Measurements from ENCODE around the gene NLRP12.
"Not testable (repeated sequence)": the region's sequence is repeated elsewhere in the genome, so short reads cannot be mapped to it uniquely, and the experiment has no call there.

The NLRP12 gene

GRCh38 chr19:53840241-53840640 lies 16.1 kb upstream of the NLRP12 start:
- DNase-seq (ENCODE audit: low spot score) = not testable (repeated sequence)

DNA sequence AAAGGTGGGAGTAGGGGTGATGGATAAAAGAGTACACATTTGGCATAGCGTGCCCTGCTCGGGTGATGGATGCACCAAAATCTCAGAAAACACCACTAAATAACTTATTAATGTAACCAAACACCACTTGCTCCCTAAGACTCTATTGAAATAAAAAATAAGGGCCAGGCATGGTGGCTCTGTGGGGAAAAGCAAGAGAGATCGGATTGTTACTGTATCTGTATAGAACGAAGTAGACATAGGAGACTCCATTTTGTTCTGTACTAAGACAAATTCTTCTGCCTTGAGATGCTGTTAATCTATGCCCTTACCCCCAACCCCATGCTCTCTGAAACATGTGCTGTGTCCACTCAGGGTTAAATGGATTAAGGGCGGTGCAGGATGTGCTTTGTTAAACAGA lies 14.3 kb upstream of the NLRP12 start:
- DNase-seq (ENCODE audit: low spot score) = not testable (repeated sequence)

DNA sequence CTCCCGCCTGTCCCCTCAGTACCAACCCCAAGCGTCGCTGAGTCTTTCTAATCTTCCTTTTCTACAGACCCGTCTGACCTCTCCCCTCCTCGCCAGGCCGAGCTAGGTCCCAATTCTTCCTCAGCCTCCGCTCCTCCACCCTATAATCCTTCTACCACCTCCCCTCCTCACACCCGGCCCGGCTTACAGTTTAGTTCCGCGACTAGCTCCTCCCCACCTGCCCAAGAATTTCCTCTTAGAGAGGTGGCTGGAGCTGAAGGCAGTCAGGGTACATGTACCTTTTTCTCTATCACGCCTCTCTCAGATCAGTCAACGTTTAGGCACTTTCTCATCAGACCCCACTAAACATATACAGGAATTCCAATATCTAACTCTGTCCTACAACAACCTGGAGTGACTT lies 8.7 kb upstream of the NLRP12 start:
- DNase-seq (ENCODE audit: low spot score) = not testable (repeated sequence)

DNA sequence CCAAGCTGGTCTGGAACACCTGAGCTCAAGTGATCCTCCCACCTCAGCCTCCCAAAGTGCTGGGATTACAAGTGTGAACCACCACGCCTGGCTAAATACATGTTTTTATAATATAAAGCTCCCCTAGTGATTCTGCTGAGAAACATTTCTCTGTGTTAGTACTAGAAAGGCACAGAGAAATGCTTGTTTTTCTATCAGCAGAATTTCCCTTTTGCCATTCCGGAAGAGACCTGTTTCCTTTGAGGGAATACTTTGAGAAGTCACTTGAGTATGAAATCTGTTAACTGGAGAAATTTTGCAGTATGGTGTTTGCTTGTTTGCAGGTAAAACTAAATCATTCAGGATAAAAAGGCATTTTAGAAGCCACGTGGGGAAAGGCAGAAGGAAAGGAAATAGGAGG lies 4.4 kb upstream of the NLRP12 start:
- DNase-seq (ENCODE audit: low spot score) = no peak

GRCh38 chr19:53826876-53827275 lies 2.8 kb upstream of the NLRP12 start:
- no peak for DNase-seq (ENCODE audit: low spot score)

GRCh38 chr19:53823380-53824120 lies 564 bp downstream of the NLRP12 start:
- DNase-seq (ENCODE audit: low spot score) = no peak

DNA sequence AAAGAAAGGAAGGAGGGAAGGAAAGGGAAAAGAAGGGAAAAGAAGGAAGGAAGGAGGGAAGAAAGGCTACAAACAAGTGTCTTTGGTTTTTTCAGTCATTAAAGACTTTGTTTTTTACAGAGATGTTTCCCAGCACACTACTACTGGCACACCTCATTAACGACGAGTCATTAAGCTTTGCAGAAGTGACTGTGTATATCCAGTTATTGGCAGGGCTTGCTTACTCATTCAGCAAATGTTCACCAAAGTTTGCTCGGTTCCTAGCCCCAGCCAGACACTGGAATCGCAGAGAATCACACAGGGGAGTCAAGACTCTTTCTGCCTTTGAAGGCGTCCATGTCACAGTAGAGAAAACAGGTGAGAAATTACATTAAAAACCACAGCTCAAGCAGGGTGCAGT lies 4.3 kb downstream of the NLRP12 start:
- no peak for DNase-seq (ENCODE audit: low spot score)

DNA sequence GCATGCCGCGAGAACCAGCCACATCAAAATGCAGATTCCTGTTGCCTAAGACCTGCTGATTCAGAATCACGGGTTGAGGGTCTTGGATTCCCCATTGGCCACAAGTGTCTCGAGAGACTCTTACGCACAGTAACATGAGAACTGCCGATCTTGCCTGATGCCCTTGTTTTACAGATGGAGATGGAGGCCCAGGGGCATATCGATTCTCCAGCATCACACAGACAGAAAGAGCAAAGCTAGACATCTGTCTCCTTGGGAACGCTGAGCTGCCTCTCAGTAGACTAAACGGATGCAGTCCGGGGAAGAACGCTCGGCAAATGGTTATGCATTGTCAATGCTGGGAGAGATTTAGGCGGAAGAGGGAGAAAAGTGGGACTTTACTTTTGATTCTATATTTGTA lies 5.4 kb downstream of the NLRP12 start:
- DNase-seq (ENCODE audit: low spot score) = no peak

- no peak for DNase-seq (ENCODE audit: low spot score)
These were observed 10.1 kb downstream of the NLRP12 start for GRCh38 chr19:53813996-53814395.

GRCh38 chr19:53812335-53812734 lies 11.8 kb downstream of the NLRP12 start:
- no peak for DNase-seq (ENCODE audit: low spot score)

DNA sequence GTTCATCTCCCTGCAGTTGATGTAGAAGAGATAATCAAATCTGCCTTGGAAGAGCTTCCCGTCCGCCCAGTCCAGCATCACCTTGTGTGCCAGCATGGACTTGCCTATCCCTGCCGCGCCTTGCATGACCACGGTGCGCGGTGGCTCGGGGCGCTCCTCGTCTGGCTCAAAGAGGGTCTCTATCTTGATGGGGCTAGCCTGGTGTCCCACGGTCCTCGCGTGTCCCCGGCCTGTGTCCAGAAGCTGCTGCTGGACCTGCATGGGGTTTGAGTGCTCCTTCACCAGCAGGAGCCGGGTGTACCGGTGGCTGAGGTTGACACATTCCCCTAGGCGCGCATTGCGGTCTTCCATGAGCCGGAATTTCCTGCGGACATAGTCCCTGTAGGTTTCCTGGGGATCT lies 13.2 kb downstream of the NLRP12 start:
- DNase-seq (ENCODE audit: low spot score) = no peak

GRCh38 chr19:53810187-53810546 lies 13.9 kb downstream of the NLRP12 start:
- DNase-seq (ENCODE audit: low spot score) = no peak

GRCh38 chr19:53809518-53810186 lies 14.5 kb downstream of the NLRP12 start:
- no peak for DNase-seq (ENCODE audit: low spot score)

DNA sequence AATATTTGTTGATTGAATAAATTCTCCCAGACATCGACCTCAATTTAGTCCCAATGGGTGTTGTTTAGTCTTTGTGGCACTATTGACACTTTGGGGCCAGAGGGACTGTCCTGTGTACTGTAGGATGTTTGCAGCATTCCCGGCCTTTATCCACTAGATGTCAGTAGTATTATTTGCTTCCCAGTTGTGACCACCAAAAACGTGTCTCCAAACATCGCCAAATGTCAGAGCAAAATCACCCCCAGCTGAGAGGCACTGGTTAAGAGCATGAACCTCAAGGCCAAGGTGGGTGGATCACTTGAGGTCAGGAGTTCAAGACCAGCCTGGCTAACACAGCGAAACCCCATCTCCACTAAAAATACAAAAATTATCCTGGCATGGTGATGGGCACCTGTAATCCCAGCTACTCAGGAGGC lies 15.4 kb downstream of the NLRP12 start:
- DNase-seq (ENCODE audit: low spot score) = no peak

DNA sequence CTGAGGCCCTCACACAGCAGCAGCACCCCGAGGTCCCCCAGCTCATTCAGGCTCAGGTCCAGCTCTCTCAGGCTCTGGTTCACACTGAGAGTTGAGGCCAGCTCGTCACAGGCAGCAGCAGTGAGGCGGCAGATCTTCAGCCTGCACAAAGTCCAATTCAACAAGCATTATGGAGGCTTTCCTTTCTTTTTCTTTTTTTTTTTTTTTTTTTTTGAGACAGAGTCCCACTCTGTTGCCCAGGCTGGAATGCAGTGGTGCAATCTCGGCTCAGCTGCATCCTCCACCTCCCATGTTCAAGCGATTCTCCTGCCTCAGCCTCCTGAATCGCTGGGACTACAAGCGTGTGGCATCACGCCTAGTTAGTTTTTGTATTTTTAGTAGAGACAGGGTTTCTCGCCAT lies 22.9 kb downstream of the NLRP12 start:
- DNase-seq (ENCODE audit: low spot score) = no peak

DNA sequence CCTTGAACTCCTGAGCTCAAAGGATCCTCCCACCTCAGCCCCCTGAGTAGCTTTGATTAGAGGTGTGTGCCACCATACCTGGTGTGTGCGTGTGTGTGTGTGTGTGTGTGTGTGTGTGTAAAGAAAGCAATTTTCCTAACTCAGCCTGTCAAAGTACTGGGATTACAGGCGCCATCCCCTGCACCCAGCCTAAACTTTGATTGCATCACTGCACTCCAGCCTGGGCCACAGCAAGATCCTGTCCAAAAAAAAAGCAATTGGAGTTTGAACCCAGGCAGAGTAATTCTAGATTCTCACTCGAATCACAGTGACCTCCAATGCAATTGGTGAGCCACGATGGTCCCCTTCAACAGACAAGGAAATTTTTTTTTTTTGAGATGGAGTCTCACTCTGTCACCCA lies 29.1 kb downstream of the NLRP12 start:
- no peak for DNase-seq (ENCODE audit: low spot score)

- peak; percentile 78 for DNase-seq (ENCODE audit: low spot score)
These were observed 31.2 kb downstream of the NLRP12 start for GRCh38 chr19:53792721-53793433.

DNA sequence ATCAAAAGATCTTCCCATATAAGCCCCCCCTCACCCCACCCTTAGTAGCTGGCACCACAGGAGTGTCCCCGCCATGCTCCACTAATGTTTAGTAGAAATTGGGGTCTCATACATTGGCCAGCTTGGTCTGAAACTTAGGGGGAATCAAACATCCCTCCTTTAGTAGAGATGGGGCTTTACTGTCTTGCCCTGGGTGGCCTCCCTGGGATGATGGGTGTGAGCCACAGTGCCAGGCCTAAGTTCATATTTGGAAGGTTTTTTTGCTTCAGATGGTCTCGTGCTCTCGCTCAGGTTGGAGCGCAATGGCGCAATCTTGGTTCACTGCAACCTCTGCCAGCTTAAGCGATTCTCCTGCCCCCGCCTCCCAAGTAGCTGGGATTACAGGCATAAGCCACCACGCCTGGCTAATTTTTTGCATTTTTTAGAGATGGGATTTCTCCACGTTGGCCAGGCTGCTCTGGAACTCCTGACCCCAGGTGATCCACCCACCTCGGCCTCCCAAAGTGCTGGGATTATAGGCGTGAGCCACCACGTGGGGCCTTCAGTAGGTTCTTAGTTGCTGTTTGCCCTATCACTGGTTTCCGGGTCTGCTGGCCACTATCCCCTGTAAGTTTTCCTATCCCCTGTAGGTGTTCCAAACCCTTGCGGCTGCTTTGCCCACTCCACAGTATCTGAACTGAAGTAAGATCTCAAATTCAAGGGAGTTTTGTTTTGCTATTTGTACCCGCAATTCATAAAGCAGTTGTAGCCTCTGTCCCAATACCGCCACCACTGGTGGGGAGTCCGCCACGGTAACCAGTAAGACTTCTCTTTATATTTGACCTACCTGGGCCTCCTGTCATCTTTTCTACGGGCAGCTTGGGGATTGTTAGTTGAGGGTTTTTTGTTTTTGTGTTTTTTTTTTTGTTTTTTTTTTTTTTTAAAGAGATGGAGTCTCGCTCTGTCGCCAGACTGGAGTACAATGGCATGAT lies 34.1 kb downstream of the NLRP12 start:
- DNase-seq (ENCODE audit: low spot score) = no peak

DNA sequence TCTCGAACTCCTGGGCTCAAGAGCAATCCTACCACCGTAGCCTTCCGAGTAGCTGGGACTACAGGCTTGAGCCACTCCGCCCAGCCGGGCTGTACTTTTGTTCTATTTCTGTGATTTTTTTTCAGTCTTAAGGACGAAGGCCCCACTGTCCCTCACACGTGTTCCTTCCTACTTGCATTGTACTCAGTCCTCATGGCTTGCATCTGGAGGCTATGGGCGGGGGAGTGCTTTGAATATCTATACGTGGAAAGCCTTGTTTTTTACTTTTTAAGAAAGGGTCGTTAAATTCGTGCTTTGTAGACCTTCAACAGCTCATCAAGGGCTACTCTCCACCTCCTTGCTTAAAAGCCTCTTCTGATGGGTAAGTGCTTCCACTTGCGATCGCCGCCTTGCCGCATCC lies 36.8 kb downstream of the NLRP12 start:
- DNase-seq (ENCODE audit: low spot score) = no peak

DNA sequence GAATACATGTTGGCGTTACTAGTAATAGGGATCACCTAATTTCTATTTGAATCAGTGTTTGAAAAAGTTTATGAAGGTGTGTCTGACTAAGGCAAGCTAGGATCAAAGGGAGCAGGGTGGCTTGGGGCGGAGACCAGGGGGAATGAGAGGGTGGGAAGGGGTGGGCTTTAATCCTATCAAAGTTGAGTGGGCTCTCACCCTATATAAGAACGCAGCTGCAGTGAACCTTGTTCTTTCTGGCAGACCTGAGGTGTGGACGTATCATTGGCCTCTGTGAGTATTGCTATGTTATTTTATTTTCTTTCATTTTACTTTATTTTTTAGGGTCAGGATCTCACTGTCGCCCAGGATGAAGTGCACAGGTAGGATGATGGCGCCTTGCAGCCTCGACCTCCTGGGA lies 37.4 kb downstream of the NLRP12 start:
- no peak for DNase-seq (ENCODE audit: low spot score)

- no peak for DNase-seq (ENCODE audit: low spot score)
These were observed 38.8 kb downstream of the NLRP12 start for GRCh38 chr19:53785196-53785889.
